GM19328 (cell line): ENCODE data around the gene LEPR.
A peak's percentile ranks its signal among the peaks of the same experiment; 100 is the strongest.
"Not testable (repeated sequence)": the region's sequence is repeated elsewhere in the genome, so short reads cannot be mapped to it uniquely, and the experiment has no call there.

Experiments
- ATAC-seq: cut with Tn5 transposase; IDR thresholded peaks from one replicate; pipeline ENCODE4 v1.9.1; 2021; ENCODE audit warnings: mild to moderate bottlenecking, moderate library complexity; ENCODE audit not compliant: unreplicated experiment

LEPR gene

GRCh38 chr1:65420590-65421350, at the start of gene LEPR, which contains the start of gene LEPROT:
Gene LEPR (plus strand): TSS chr1:65420668. CDS start chr1:65565566, 144,898 bp downstream.
Gene LEPROT (plus strand): TSS chr1:65420668. CDS start chr1:65420725, 57 bp downstream.
- ATAC-seq: no peak

- no peak for ATAC-seq
These were observed 48.9 kb upstream of the LEPR start for GRCh38 chr1:65371544-65371943.

GRCh38 chr1:65372557-65372956, 47.9 kb upstream of the LEPR start:
- ATAC-seq: no peak

GRCh38 chr1:65377496-65378246, 42.8 kb upstream of the LEPR start:
- ATAC-seq: no peak

GRCh38 chr1:65378247-65378946, 42.1 kb upstream of the LEPR start:
- ATAC-seq: no peak

- ATAC-seq: not testable (repeated sequence)
These were observed 36.0 kb upstream of the LEPR start for GRCh38 chr1:65384426-65384825.

- ATAC-seq: no peak
These were observed 34.0 kb upstream of the LEPR start for GRCh38 chr1:65386439-65386838.

- ATAC-seq: no peak
These were observed 32.6 kb upstream of the LEPR start for GRCh38 chr1:65387821-65388220.

- ATAC-seq: no peak
These were observed 31.4 kb upstream of the LEPR start for GRCh38 chr1:65388908-65389695.

GRCh38 chr1:65392497-65392896, 28.0 kb upstream of the LEPR start:
- ATAC-seq: no peak

GRCh38 chr1:65393347-65393746, 27.1 kb upstream of the LEPR start:
- ATAC-seq: peak; percentile 89

- no peak for ATAC-seq
These were observed 26.5 kb upstream of the LEPR start for GRCh38 chr1:65393928-65394327.

GRCh38 chr1:65395887-65396612, 24.4 kb upstream of the LEPR start:
- ATAC-seq: no peak

- no peak for ATAC-seq
These were observed 22.4 kb upstream of the LEPR start for GRCh38 chr1:65398083-65398482.

- no peak for ATAC-seq
These were observed 21.5 kb upstream of the LEPR start for GRCh38 chr1:65399003-65399402.

GRCh38 chr1:65401612-65402011, 18.9 kb upstream of the LEPR start:
- ATAC-seq: no peak

- ATAC-seq: no peak
These were observed 15.5 kb upstream of the LEPR start for GRCh38 chr1:65404941-65405340.

GRCh38 chr1:65407877-65408276, 12.6 kb upstream of the LEPR start:
- no peak for ATAC-seq

GRCh38 chr1:65409314-65409713, 11.2 kb upstream of the LEPR start:
- ATAC-seq: no peak

- ATAC-seq: no peak
These were observed 10.6 kb upstream of the LEPR start for GRCh38 chr1:65409816-65410326.
